WTC11 (cell line): ENCODE measurements around the gene ABHD17B. TPM values are rescaled to one million over a fixed set of nuclear protein-coding genes. Genes with fewer than 3 reads are reported as not detected.
A peak's percentile ranks its signal among the peaks of the same experiment; 100 is the strongest.

ENCODE experiments used
- ATAC-seq: fragments of 200-7000 bp; cut with Tn5 transposase; 2 replicates; pipeline ENCODE4 v1.10.0; 2021; ENCODE audit warnings: mild to moderate bottlenecking, moderate library complexity
- CTCF ChIA-PET: fragments of 300-600 bp; sonication (Branson Sonifier 250); formaldehyde crosslinking; loops from one replicate; lab custom pipeline; 2021; ENCODE audit warnings: antibody characterized with exemption; lab: Charles Lee
- POLR2A ChIA-PET: fragments of 350-600 bp; sonication (Branson Sonifier 250); formaldehyde crosslinking; loops from one replicate; lab custom pipeline; 2021; ENCODE audit warnings: antibody characterized with exemption; lab: Charles Lee
- DNase-seq: peaks from one replicate; pipeline ENCODE4 v3.0.0; 2021; ENCODE audit warnings: low spot score
- H3K27ac Mint-ChIP-seq: 2 replicates; pipeline ENCODE4 v1.8.0; 2021; ENCODE audit warnings: mixed read lengths
- H3K27me3 Mint-ChIP-seq: 2 replicates; pipeline ENCODE4 v1.8.0; 2021; ENCODE audit warnings: low read depth, mild to moderate bottlenecking, moderate library complexity, mixed read lengths
- H3K36me3 Mint-ChIP-seq: 2 replicates; pipeline ENCODE4 v1.8.0; 2021; ENCODE audit warnings: mixed read lengths
- H3K4me1 Mint-ChIP-seq: 2 replicates; pipeline ENCODE4 v1.8.0; 2022; ENCODE audit warnings: mixed read lengths
- H3K4me3 Mint-ChIP-seq: 2 replicates; pipeline ENCODE4 v1.8.0; 2021; ENCODE audit warnings: mild to moderate bottlenecking, moderate library complexity, mixed read lengths
- H3K9me3 Mint-ChIP-seq: 2 replicates; pipeline ENCODE4 v1.8.0; 2021; ENCODE audit warnings: mixed read lengths
- CREM ChIP-seq: sonication (generic); formaldehyde crosslinking; IDR thresholded peaks from 2 replicates; pipeline ENCODE4 v1.8.1; 2022; ENCODE audit warnings: mild to moderate bottlenecking, missing genetic modification reagents, moderate library complexity
- ETV6 ChIP-seq: sonication (generic); formaldehyde crosslinking; IDR thresholded peaks from 2 replicates; pipeline ENCODE4 v1.8.1; 2022; ENCODE audit warnings: mild to moderate bottlenecking, missing genetic modification reagents
- HMGXB4 ChIP-seq: sonication (generic); formaldehyde crosslinking; IDR thresholded peaks from 2 replicates; pipeline ENCODE4 v1.8.1; 2023; ENCODE audit warnings: mild to moderate bottlenecking, moderate library complexity, missing genetic modification reagents
- MAX ChIP-seq: sonication (generic); formaldehyde crosslinking; IDR thresholded peaks from 2 replicates; pipeline ENCODE4 v1.8.0; 2022; ENCODE audit warnings: mild to moderate bottlenecking, missing genetic modification reagents
- NR2C2 ChIP-seq: sonication (generic); formaldehyde crosslinking; IDR thresholded peaks from 2 replicates; pipeline ENCODE4 v1.8.0; 2022; ENCODE audit warnings: mild to moderate bottlenecking, missing genetic modification reagents
- OVOL2 ChIP-seq: fragments of 250-450 bp; sonication (Bioruptor Pico); IDR thresholded peaks from 2 replicates; pipeline ENCODE4 v1.9.0; 2021; ENCODE audit warnings: mild to moderate bottlenecking, borderline replicate concordance
- PRDM15 ChIP-seq: sonication (generic); formaldehyde crosslinking; IDR thresholded peaks from 2 replicates; pipeline ENCODE4 v1.8.0; 2022; ENCODE audit warnings: missing genetic modification reagents
- SMAD3 ChIP-seq: sonication (generic); formaldehyde crosslinking; IDR thresholded peaks from 2 replicates; pipeline ENCODE4 v1.8.0; 2022; ENCODE audit warnings: missing genetic modification reagents, mild to moderate bottlenecking, borderline replicate concordance
- TEAD4 ChIP-seq: sonication (generic); formaldehyde crosslinking; IDR thresholded peaks from 2 replicates; pipeline ENCODE4 v1.8.0; 2022; ENCODE audit warnings: mild to moderate bottlenecking, missing genetic modification reagents
- ZNF138 ChIP-seq: sonication (generic); formaldehyde crosslinking; conservative IDR thresholded peaks from 2 replicates; pipeline ENCODE4 v1.8.1; 2022; ENCODE audit warnings: mild to moderate bottlenecking, moderate library complexity, missing genetic modification reagents
- ZNF423 ChIP-seq: fragments of 250-450 bp; sonication (Bioruptor Pico); IDR thresholded peaks from 2 replicates; pipeline ENCODE4 v2.1.2; 2022; ENCODE audit warnings: mild to moderate bottlenecking, moderate library complexity
- ZNF425 ChIP-seq: fragments of 250-450 bp; sonication (Bioruptor Pico); conservative IDR thresholded peaks from 2 replicates; pipeline ENCODE4 v1.9.0; 2021; ENCODE audit warnings: mild to moderate bottlenecking
- total RNA-seq: library from RNA; stranded (reverse); gene quantifications from 3 replicates; pipeline ENCODE4 v1.2.3, GENCODE V29; 2021
- TF ChIP-seq, protein P1 (sequence below): fragments of 250-450 bp; sonication (Bioruptor Pico); IDR thresholded peaks from 2 replicates; pipeline ENCODE4 v1.8.0; 2021; ENCODE audit warnings: mild to moderate bottlenecking
- TF ChIP-seq, protein P2 (sequence below): sonication (generic); formaldehyde crosslinking; IDR thresholded peaks from 2 replicates; pipeline ENCODE4 v1.8.0; 2022; ENCODE audit warnings: mild to moderate bottlenecking, missing genetic modification reagents
- TF ChIP-seq, protein P3 (sequence below): sonication (generic); formaldehyde crosslinking; IDR thresholded peaks from 2 replicates; pipeline ENCODE4 v1.8.0; 2022; ENCODE audit warnings: mild to moderate bottlenecking, missing genetic modification reagents

Gene ABHD17B
- total RNA-seq, 1 experiment from 2014 or later = 56.6 TPM

DNA sequence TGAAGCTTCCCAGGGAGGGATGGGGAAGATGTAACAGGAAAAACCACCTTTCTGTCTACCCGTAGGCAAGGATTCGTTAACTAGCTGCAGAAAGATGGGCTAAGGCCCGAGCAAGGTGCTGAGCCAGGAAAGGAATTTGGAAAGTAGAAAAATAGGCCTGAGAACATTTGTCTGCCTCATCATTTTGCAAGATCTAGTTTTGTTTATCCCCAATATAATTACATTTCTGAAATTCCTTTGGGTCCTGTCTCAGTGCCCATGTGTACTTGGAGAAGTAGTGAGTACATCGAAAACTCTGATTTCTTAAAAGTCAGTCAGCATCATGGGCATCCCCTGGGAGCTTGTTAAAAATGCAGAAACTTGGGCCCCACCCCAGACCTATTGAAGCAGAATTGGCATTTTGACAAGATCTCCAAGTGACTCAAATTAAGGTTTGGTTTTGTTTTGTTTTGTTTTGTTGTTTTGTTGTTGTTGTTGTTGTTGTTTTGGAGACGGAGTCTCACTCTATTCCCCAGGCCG is 90.5 kb downstream of the ABHD17B start:
- DNase-seq (no peak), ATAC-seq (no peak)
- Mint-ChIP-seq H3K9me3 (peaks cover 8% of the 10 kb centered on the region), H3K27ac (peak overlapping the region; percentile 21), H3K27me3 (no peaks in the 10 kb centered on the region), H3K4me3 (no peak overlapping the region), H3K4me1 (peaks cover 47% of the 10 kb centered on the region), H3K36me3 (0 out of 2 replicates have a peak, but pooled peaks cover 4% of the 10 kb centered on the region)
- ChIA-PET CTCF (interaction anchor here (0.7 to 3.2 kb wide), 5 partner anchors 14 to 466 kb away, joined by 3 to 13 read pairs (median 3); no protein-coding TSS in a partner anchor), POLR2A (no interaction called here)
- TF ChIP-seq, protein P1, sequence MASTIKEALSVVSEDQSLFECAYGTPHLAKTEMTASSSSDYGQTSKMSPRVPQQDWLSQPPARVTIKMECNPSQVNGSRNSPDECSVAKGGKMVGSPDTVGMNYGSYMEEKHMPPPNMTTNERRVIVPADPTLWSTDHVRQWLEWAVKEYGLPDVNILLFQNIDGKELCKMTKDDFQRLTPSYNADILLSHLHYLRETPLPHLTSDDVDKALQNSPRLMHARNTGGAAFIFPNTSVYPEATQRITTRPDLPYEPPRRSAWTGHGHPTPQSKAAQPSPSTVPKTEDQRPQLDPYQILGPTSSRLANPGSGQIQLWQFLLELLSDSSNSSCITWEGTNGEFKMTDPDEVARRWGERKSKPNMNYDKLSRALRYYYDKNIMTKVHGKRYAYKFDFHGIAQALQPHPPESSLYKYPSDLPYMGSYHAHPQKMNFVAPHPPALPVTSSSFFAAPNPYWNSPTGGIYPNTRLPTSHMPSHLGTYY (CRISPR knock-in tag) = no peak
- no peak for TF ChIP-seq PRDM15 (CRISPR knock-in tag)
- TF ChIP-seq SMAD3 (CRISPR knock-in tag) = no peak
- no peak for TF ChIP-seq ZNF425 (CRISPR knock-in tag)
- no peak for TF ChIP-seq HMGXB4 (CRISPR knock-in tag)
- no peak for TF ChIP-seq ETV6 (CRISPR knock-in tag)
- TF ChIP-seq CREM (CRISPR knock-in tag) = no peak
- no peak for TF ChIP-seq ZNF423 (CRISPR knock-in tag)
- TF ChIP-seq NR2C2 = no peak
- TF ChIP-seq OVOL2 (CRISPR knock-in tag) = no peak
- TF ChIP-seq, protein P2, sequence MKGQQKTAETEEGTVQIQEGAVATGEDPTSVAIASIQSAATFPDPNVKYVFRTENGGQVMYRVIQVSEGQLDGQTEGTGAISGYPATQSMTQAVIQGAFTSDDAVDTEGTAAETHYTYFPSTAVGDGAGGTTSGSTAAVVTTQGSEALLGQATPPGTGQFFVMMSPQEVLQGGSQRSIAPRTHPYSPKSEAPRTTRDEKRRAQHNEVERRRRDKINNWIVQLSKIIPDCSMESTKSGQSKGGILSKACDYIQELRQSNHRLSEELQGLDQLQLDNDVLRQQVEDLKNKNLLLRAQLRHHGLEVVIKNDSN = no peak
- TF ChIP-seq ZNF138 (CRISPR knock-in tag) = no peak
- TF ChIP-seq TEAD4 (CRISPR knock-in tag) = no peak
- TF ChIP-seq MAX (CRISPR knock-in tag) = no peak
- TF ChIP-seq, protein P3, sequence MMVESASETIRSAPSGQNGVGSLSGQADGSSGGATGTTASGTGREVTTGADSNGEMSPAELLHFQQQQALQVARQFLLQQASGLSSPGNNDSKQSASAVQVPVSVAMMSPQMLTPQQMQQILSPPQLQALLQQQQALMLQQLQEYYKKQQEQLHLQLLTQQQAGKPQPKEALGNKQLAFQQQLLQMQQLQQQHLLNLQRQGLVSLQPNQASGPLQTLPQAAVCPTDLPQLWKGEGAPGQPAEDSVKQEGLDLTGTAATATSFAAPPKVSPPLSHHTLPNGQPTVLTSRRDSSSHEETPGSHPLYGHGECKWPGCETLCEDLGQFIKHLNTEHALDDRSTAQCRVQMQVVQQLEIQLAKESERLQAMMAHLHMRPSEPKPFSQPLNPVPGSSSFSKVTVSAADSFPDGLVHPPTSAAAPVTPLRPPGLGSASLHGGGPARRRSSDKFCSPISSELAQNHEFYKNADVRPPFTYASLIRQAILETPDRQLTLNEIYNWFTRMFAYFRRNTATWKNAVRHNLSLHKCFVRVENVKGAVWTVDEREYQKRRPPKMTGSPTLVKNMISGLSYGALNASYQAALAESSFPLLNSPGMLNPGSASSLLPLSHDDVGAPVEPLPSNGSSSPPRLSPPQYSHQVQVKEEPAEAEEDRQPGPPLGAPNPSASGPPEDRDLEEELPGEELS (CRISPR knock-in tag) = no peak
